ENCODE results near the gene PRRC2A.

- no peak for TF ChIP-seq EZH2 (IDR thresholded peaks at IDR 0.05; ENCODE audit: insufficient read depth, poor library complexity, severe bottlenecking)
- no peak for TF ChIP-seq EZH2phosphoT487 (IDR thresholded peaks at IDR 0.05; ENCODE audit: insufficient read depth, low read depth)
Measured at GRCh38 chr6:31575952-31576685, 44.4 kb upstream of the PRRC2A start.
